Neural progenitor cell (in vitro differentiated cells): ENCODE results near the gene BCAT1. TPM values are rescaled to one million over a fixed set of nuclear protein-coding genes. Genes with fewer than 3 reads are reported as not detected.
"Not testable (repeated sequence)": the region's sequence is repeated elsewhere in the genome, so short reads cannot be mapped to it uniquely, and the experiment has no call there.

Experiments used
- DNase-seq: peaks from one replicate; pipeline ENCODE4 v3.0.0-alpha.2; 2016; ENCODE audit warnings: low spot score
- H2AFZ ChIP-seq: fragments of 200-600 bp; sonication (generic); replicated peaks from 2 replicates; pipeline ENCODE4 v1.6.1; 2016; ENCODE audit warnings: antibody characterized with exemption
- H3F3A ChIP-seq: fragments of 200-600 bp; sonication (generic); 2 replicates; pipeline ENCODE4 v1.6.1; 2016; ENCODE audit warnings: antibody characterized with exemption, low read depth
- H3K27ac ChIP-seq: fragments of 200-600 bp; sonication (generic); 2 replicates; pipeline ENCODE4 v1.5.1; 2016; ENCODE audit warnings: mild to moderate bottlenecking
- H3K27me3 ChIP-seq: fragments of 200-600 bp; sonication (generic); 2 replicates; pipeline ENCODE4 v1.6.1; 2016; ENCODE audit warnings: mild to moderate bottlenecking, moderate library complexity
- H3K36me3 ChIP-seq: fragments of 200-600 bp; sonication (generic); 2 replicates; pipeline ENCODE4 v1.5.1; 2016
- H3K4me1 ChIP-seq: fragments of 200-600 bp; sonication (generic); 2 replicates; pipeline ENCODE4 v1.6.1; 2016; ENCODE audit warnings: mixed run types
- H3K4me2 ChIP-seq: fragments of 200-600 bp; sonication (generic); 2 replicates; pipeline ENCODE4 v1.6.1; 2016
- H3K4me3 ChIP-seq: fragments of 200-600 bp; sonication (generic); 2 replicates; pipeline ENCODE4 v1.5.1; 2016
- H3K79me2 ChIP-seq: fragments of 200-600 bp; sonication (generic); 2 replicates; pipeline ENCODE4 v1.6.1; 2016; ENCODE audit warnings: low read depth
- H3K9ac ChIP-seq: fragments of 200-600 bp; sonication (generic); 2 replicates; pipeline ENCODE4 v1.6.1; 2016
- H3K9me3 ChIP-seq: fragments of 200-600 bp; sonication (generic); 2 replicates; pipeline ENCODE4 v1.5.1; 2016; ENCODE audit warnings: low read depth
- H4K20me1 ChIP-seq: fragments of 200-600 bp; sonication (generic); 2 replicates; pipeline ENCODE4 v1.6.1; 2016; ENCODE audit warnings: low read depth
- H3K27ac Mint-ChIP-seq: 3 replicates; pipeline ENCODE4 v1.8.0; 2021; ENCODE audit warnings: mixed read lengths
- H3K27me3 Mint-ChIP-seq: 2 replicates; pipeline ENCODE4 v1.8.0; 2022; ENCODE audit warnings: low read depth, mild to moderate bottlenecking, inconsistent platforms, moderate library complexity, mixed read lengths; ENCODE audit not compliant: insufficient read depth
- H3K36me3 Mint-ChIP-seq: 3 replicates; pipeline ENCODE4 v1.8.0; 2021; ENCODE audit warnings: mixed read lengths
- H3K4me1 Mint-ChIP-seq: 3 replicates; pipeline ENCODE4 v1.8.0; 2021; ENCODE audit warnings: mixed read lengths
- H3K4me3 Mint-ChIP-seq: 3 replicates; pipeline ENCODE4 v1.8.0; 2021; ENCODE audit warnings: mild to moderate bottlenecking, moderate library complexity, mixed read lengths
- H3K9me3 Mint-ChIP-seq: 3 replicates; pipeline ENCODE4 v1.8.0; 2020; ENCODE audit warnings: mixed read lengths
- CTCF ChIP-seq: fragments of 200-600 bp; sonication (generic); IDR thresholded peaks from 2 replicates; pipeline ENCODE4 v1.5.1; 2017; ENCODE audit warnings: antibody characterized with exemption, mild to moderate bottlenecking
- EZH2 ChIP-seq: fragments of 200-600 bp; sonication (generic); IDR thresholded peaks from 2 replicates; pipeline ENCODE4 v1.6.1; 2017; ENCODE audit warnings: antibody characterized with exemption, mild to moderate bottlenecking, moderate library complexity
- EZH2phosphoT487 ChIP-seq: fragments of 200-600 bp; sonication (generic); IDR thresholded peaks from 2 replicates; pipeline ENCODE4 v1.6.1; 2017; ENCODE audit warnings: antibody characterized with exemption
- total RNA-seq: library from RNA; depleted of rRNA; stranded (reverse); fragments of >200 nt; gene quantifications from 2 replicates; pipeline ENCODE4 v1.2.3, GENCODE V29; 2015; ENCODE audit warnings: low replicate concordance

BCAT1 gene
- total RNA-seq, 1 donor from 2014 or later, result 287 TPM

GRCh38 chr12:24928131-24928530 lies 20.8 kb downstream of the BCAT1 start:
- H3K9ac ChIP-seq, result no peak overlapping the region
- H3K4me2 ChIP-seq, result peak overlapping the region; percentile 38
- H3F3A ChIP-seq, result peaks cover 26% of the 10 kb centered on the region
- TF ChIP-seq EZH2, result no peak
- no peak for TF ChIP-seq EZH2phosphoT487
- TF ChIP-seq CTCF, result no peak
- Mint-ChIP-seq H3K27me3 (peaks cover 2% of the 10 kb centered on the region), H3K27ac (no peak overlapping the region), H3K9me3 (peaks cover 47% of the 10 kb centered on the region), H3K36me3 (peaks cover 51% of the 10 kb centered on the region), H3K4me1 (peaks cover 13% of the 10 kb centered on the region), H3K4me3 (no peak overlapping the region)
- no peak overlapping the region for H2AFZ ChIP-seq
- H3K36me3 ChIP-seq, result peaks cover 11% of the 10 kb centered on the region
- H3K79me2 ChIP-seq, result peaks cover 97% of the 10 kb centered on the region
- peaks cover 27% of the 10 kb centered on the region for H3K4me1 ChIP-seq
- no peak overlapping the region for H3K4me3 ChIP-seq
- no peak overlapping the region for H3K27ac ChIP-seq
- no peaks in the 10 kb centered on the region for H3K27me3 ChIP-seq
- H4K20me1 ChIP-seq, result peaks cover 56% of the 10 kb centered on the region
- peak; percentile 41 for DNase-seq
- H3K9me3 ChIP-seq, result no peaks in the 10 kb centered on the region

- peaks cover 27% of the 10 kb centered on the region for H3K4me1 ChIP-seq
- not testable (repeated sequence) for H3K4me3 Mint-ChIP-seq, H3K36me3 ChIP-seq, H3K4me3 ChIP-seq, H2AFZ ChIP-seq, H3K27ac ChIP-seq, H3K27me3 ChIP-seq, H3K4me2 ChIP-seq, H3K9me3 ChIP-seq, H3K9ac ChIP-seq, DNase-seq, H3K27ac Mint-ChIP-seq, H3K27me3 Mint-ChIP-seq
- H3K79me2 ChIP-seq, result peaks cover 97% of the 10 kb centered on the region
- Mint-ChIP-seq H3K9me3 (peaks cover 45% of the 10 kb centered on the region), H3K36me3 (peaks cover 48% of the 10 kb centered on the region), H3K4me1 (peaks cover 13% of the 10 kb centered on the region)
- H4K20me1 ChIP-seq, result peaks cover 63% of the 10 kb centered on the region
- H3F3A ChIP-seq, result peaks cover 15% of the 10 kb centered on the region
Measured at GRCh38 chr12:24926080-24926479, 22.8 kb downstream of the BCAT1 start.

DNA sequence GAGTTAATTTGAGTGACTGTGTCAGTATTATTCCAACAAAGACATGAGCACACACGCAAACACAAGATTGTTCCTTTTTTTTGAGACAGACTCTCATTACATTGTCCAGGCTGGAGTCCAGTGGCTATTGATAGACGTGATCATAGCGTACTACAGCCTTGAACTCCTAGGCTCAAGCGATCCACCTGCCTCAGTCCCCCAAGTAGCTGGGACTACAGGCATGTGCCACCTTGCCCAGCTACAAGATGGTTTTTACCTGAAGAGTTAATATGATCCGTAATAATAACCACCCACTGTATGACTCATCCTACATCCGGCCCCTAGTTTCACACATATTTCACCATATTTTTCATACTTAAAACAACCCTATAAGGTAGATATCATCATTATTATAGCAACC lies 26.8 kb downstream of the BCAT1 start:
- Histone ChIP-seq H3K36me3 (peaks cover 9% of the 10 kb centered on the region), H4K20me1 (peaks cover 46% of the 10 kb centered on the region), H2AFZ (no peak overlapping the region), H3K4me3 (no peak overlapping the region), H3K79me2 (peaks cover 97% of the 10 kb centered on the region), H3K9me3 (no peaks in the 10 kb centered on the region), H3K9ac (no peak overlapping the region), H3K4me1 (no peaks in the 10 kb centered on the region), H3K4me2 (no peak overlapping the region), H3K27me3 (no peaks in the 10 kb centered on the region), H3F3A (no peaks in the 10 kb centered on the region), H3K27ac (no peak overlapping the region)
- Mint-ChIP-seq H3K9me3 (peaks cover 30% of the 10 kb centered on the region), H3K4me1 (no peaks in the 10 kb centered on the region), H3K27ac (no peak overlapping the region), H3K36me3 (peaks cover 37% of the 10 kb centered on the region), H3K4me3 (no peak overlapping the region), H3K27me3 (peaks cover 2% of the 10 kb centered on the region)
- no peak for DNase-seq
- TF ChIP-seq EZH2phosphoT487, result no peak
- no peak for TF ChIP-seq EZH2

DNA sequence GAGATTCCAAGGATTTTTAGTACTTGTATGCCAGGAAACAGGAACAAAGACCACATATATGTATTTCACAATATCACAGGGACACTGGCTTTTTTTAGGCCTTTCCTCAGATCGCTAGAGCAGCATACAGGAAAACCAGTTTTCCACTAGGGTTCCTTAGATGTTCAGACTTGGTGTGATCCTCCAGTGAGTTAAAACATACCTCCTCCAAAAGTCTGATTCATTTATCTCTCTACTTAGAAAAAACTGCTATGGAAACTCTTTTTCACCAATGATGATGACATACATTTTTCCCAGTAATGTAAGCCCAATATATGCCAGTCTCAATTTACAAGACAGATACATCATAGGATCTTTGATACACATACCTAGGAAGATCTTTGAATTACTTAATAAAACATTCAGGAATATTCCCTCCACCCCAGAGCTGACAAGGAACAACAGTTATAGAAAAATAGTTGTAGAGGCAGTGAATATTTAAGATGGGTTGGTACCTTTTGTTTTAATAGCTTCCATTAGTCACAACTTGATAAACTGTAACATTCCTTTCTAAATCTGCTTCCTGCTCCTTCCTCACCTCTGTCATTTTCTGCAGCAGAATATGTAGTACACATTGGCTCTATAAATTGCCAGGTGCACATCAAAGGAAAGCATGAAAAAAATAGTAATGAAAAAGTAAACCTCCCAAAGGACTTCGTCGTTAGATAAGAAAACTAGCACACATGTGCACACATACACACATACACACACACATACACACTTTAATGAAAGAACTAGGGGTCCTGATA lies 27.5 kb downstream of the BCAT1 start:
- Histone ChIP-seq H3K27ac (no peak overlapping the region), H3K27me3 (no peaks in the 10 kb centered on the region), H4K20me1 (peaks cover 47% of the 10 kb centered on the region), H3K4me1 (no peaks in the 10 kb centered on the region), H3K9ac (no peak overlapping the region), H3K4me2 (no peak overlapping the region), H3K79me2 (peaks cover 98% of the 10 kb centered on the region), H3F3A (no peaks in the 10 kb centered on the region), H2AFZ (no peak overlapping the region), H3K9me3 (no peaks in the 10 kb centered on the region), H3K36me3 (peaks cover 7% of the 10 kb centered on the region), H3K4me3 (no peak overlapping the region)
- H3K27me3 Mint-ChIP-seq, result peaks cover 2% of the 10 kb centered on the region
- H3K9me3 Mint-ChIP-seq, result peaks cover 25% of the 10 kb centered on the region
- no peaks in the 10 kb centered on the region for H3K4me1 Mint-ChIP-seq
- H3K4me3 Mint-ChIP-seq, result no peak overlapping the region
- peaks cover 33% of the 10 kb centered on the region for H3K36me3 Mint-ChIP-seq
- H3K27ac Mint-ChIP-seq, result no peak overlapping the region
- TF ChIP-seq EZH2 (no peak), EZH2phosphoT487 (no peak), CTCF (no peak)
- DNase-seq, result no peak
